DOHH2 (cell line): ENCODE data around the gene ACSBG1.

Source experiments
- EZH2phosphoT487 ChIP-seq: fragments of 200-600 bp; sonication (generic); IDR thresholded peaks from 2 replicates; pipeline ENCODE4 v1.6.1; 2017; ENCODE audit warnings: borderline replicate concordance, mild to moderate bottlenecking, antibody characterized with exemption, low read length, moderate library complexity, mixed read lengths
- TF ChIP-seq, protein P1 (sequence below): fragments of 200-600 bp; sonication (generic); IDR thresholded peaks from one replicate; pipeline ENCODE4 v1.5.1; 2014; ENCODE audit warnings: antibody characterized with exemption, mild to moderate bottlenecking, low read depth, low read length; ENCODE audit not compliant: poor library complexity, severe bottlenecking

DNA sequence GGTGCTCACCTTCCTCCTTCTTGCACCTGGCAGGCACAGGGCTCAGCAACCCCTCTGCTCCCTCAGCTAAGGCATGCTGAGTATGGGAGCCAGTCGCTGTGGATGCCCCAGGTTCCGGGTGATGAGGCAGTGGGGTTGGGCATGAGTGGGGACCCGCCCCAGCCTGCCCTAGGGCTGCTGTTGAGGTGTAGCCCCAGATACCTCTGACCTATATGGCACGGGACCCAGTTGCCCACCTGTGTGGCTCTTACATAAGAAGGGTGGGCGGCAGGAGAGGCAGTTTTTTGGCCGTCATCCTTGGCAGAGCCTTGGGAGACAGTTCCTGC, 21.0 kb downstream of the ACSBG1 start:
- TF ChIP-seq, protein P1, sequence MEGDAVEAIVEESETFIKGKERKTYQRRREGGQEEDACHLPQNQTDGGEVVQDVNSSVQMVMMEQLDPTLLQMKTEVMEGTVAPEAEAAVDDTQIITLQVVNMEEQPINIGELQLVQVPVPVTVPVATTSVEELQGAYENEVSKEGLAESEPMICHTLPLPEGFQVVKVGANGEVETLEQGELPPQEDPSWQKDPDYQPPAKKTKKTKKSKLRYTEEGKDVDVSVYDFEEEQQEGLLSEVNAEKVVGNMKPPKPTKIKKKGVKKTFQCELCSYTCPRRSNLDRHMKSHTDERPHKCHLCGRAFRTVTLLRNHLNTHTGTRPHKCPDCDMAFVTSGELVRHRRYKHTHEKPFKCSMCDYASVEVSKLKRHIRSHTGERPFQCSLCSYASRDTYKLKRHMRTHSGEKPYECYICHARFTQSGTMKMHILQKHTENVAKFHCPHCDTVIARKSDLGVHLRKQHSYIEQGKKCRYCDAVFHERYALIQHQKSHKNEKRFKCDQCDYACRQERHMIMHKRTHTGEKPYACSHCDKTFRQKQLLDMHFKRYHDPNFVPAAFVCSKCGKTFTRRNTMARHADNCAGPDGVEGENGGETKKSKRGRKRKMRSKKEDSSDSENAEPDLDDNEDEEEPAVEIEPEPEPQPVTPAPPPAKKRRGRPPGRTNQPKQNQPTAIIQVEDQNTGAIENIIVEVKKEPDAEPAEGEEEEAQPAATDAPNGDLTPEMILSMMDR, result no peak
- no peak for TF ChIP-seq EZH2phosphoT487
